HepG2 (cell line): ENCODE data around the gene CD300A. TPM values are rescaled to one million over a fixed set of nuclear protein-coding genes. Genes with fewer than 3 reads are reported as not detected.

Experiments
- ARNT2 ChIP-seq: sonication (generic); formaldehyde crosslinking; IDR thresholded peaks from 2 replicates; pipeline ENCODE4 v1.8.0; 2022; ENCODE audit warnings: mild to moderate bottlenecking, low read depth, missing genetic modification reagents, moderate library complexity
- GMEB1 ChIP-seq: sonication (generic); formaldehyde crosslinking; IDR thresholded peaks from 2 replicates; pipeline ENCODE4 v1.5.1; 2020; ENCODE audit warnings: missing genetic modification reagents, mild to moderate bottlenecking, borderline replicate concordance
- HDAC2 ChIP-seq: sonication (generic); formaldehyde crosslinking; IDR thresholded peaks from 2 replicates; pipeline ENCODE4 v1.4.0; 2020; ENCODE audit warnings: missing genetic modification reagents
- HDAC6 ChIP-seq: fragments of 200-600 bp; sonication (generic); IDR thresholded peaks from 2 replicates; pipeline ENCODE4 v1.7.0; 2017; ENCODE audit warnings: mild to moderate bottlenecking, antibody characterized with exemption, low read length, low read depth
- KDM5B ChIP-seq: sonication (generic); formaldehyde crosslinking; IDR thresholded peaks from 2 replicates; pipeline ENCODE4 v1.4.0; 2020; ENCODE audit warnings: missing genetic modification reagents, mild to moderate bottlenecking, borderline replicate concordance
- KLF12 ChIP-seq: sonication (generic); formaldehyde crosslinking; IDR thresholded peaks from 2 replicates; pipeline ENCODE4 v1.4.0; 2020; ENCODE audit warnings: missing genetic modification reagents, borderline replicate concordance
- KLF13 ChIP-seq: sonication (generic); formaldehyde crosslinking; IDR thresholded peaks from 2 replicates; pipeline ENCODE4 v1.4.0; 2020; ENCODE audit warnings: mild to moderate bottlenecking, missing genetic modification reagents
- MEF2D ChIP-seq: sonication (generic); formaldehyde crosslinking; IDR thresholded peaks from 2 replicates; pipeline ENCODE4 v1.5.1; 2020; ENCODE audit warnings: mild to moderate bottlenecking, missing genetic modification reagents
- MIER3 ChIP-seq: IDR thresholded peaks from 2 replicates; pipeline ENCODE4 v1.6.1; 2016; ENCODE audit warnings: missing compliant biosample characterization, borderline replicate concordance
- NPAS2 ChIP-seq: sonication (generic); formaldehyde crosslinking; IDR thresholded peaks from 2 replicates; pipeline ENCODE4 v1.8.0; 2022; ENCODE audit warnings: mild to moderate bottlenecking, missing genetic modification reagents, borderline replicate concordance
- SNAPC5 ChIP-seq: sonication (generic); formaldehyde crosslinking; IDR thresholded peaks from 2 replicates; pipeline ENCODE4 v1.8.1; 2023; ENCODE audit warnings: mild to moderate bottlenecking, missing genetic modification reagents, borderline replicate concordance
- SP4 ChIP-seq: sonication (generic); formaldehyde crosslinking; IDR thresholded peaks from 2 replicates; pipeline ENCODE4 v1.8.1; 2023; ENCODE audit warnings: mild to moderate bottlenecking, missing genetic modification reagents
- ZBTB34 ChIP-seq: sonication (generic); formaldehyde crosslinking; IDR thresholded peaks from 2 replicates; pipeline ENCODE4 v1.8.0; 2022; ENCODE audit warnings: mild to moderate bottlenecking, missing genetic modification reagents
- ZC3H13 ChIP-seq: sonication (generic); formaldehyde crosslinking; IDR thresholded peaks from 2 replicates; pipeline ENCODE4 v1.8.1; 2023; ENCODE audit warnings: mild to moderate bottlenecking, missing genetic modification reagents, moderate library complexity
- ZHX1 ChIP-seq: sonication (generic); formaldehyde crosslinking; IDR thresholded peaks from 2 replicates; pipeline ENCODE4 v1.8.1; 2022; ENCODE audit warnings: low read depth, mild to moderate bottlenecking, missing genetic modification reagents
- ZNF121 ChIP-seq: sonication (generic); formaldehyde crosslinking; IDR thresholded peaks from 2 replicates; pipeline ENCODE4 v1.5.0; 2020; ENCODE audit warnings: mild to moderate bottlenecking, missing genetic modification reagents
- ZNF17 ChIP-seq: sonication (generic); formaldehyde crosslinking; IDR thresholded peaks from 2 replicates; pipeline ENCODE4 v1.5.0; 2020; ENCODE audit warnings: mild to moderate bottlenecking, missing genetic modification reagents
- polyA plus RNA-seq, 8 experiments: library from polyadenylated mRNA; depleted of rRNA in 3 of 8; stranded (reverse) in 7 of 8; unstranded in 1 of 8; fragments of >200 nt; fragmentation: Illumina TruSeq in 4 of 8; extraction: Trizol in 4 of 8; gene quantifications; 2 replicates each; pipeline versions ENCODE4 v1.2.1 to v1.2.3, GENCODE V29; 2011 to 2016; ENCODE audit warnings: low read depth in 4 of 8, missing spikeins in 1 of 8, mixed read lengths in 1 of 8; ENCODE audit not compliant: insufficient read depth in 1 of 8
- total RNA-seq, 5 experiments: library from RNA; depleted of rRNA; stranded (reverse); fragments of >200 nt; fragmentation: Illumina TruSeq; extraction: Trizol; gene quantifications; 2 replicates each; pipeline ENCODE4 v1.2.3, GENCODE V29; 2016; ENCODE audit warnings: low read depth in 1 of 5
- TF ChIP-seq, protein P1 (sequence below): sonication (generic); formaldehyde crosslinking; IDR thresholded peaks from 2 replicates; pipeline ENCODE4 v1.5.1; 2020; ENCODE audit warnings: missing genetic modification reagents, mild to moderate bottlenecking, borderline replicate concordance
- TF ChIP-seq, protein P2 (sequence below): sonication (generic); formaldehyde crosslinking; IDR thresholded peaks from 2 replicates; pipeline ENCODE4 v1.9.0; 2021; ENCODE audit warnings: missing genetic modification reagents, borderline replicate concordance

Gene CD300A
- total and polyA plus RNA-seq, 2 of the 13 experiments (the other 11 are each of a cell fraction or from before 2014, with no cell fraction given), result not detected

GRCh38 chr17:74427048-74427762 is 39.2 kb upstream of the CD300A start (continued):
- TF ChIP-seq ZHX1 (CRISPR knock-in tag) (peak; percentile 65; the same call in 1 of the 2 replicates), MEF2D (peak; percentile 80), KLF13 (no peak), SP4 (peak; percentile 28; the same call in 1 of the 2 replicates), GMEB1 (peak; percentile 77), KLF12 (no peak; the same call in none of the 2 replicates), HDAC2 (peak; percentile 81), HDAC6 (no peak), ARNT2 (CRISPR knock-in tag) (no peak; the same call in 1 of the 2 replicates), ZBTB34 (CRISPR knock-in tag) (no peak), ZC3H13 (peak; percentile 83; the same call in 1 of the 2 replicates), NPAS2 (CRISPR knock-in tag) (0 out of 2 replicates have a peak, but pooled peaks have one; percentile 54), KDM5B (peak; percentile 61), ZNF17 (CRISPR knock-in tag) (no peak), MIER3 (CRISPR knock-in tag) (peak; percentile 88; the same call in 1 of the 2 replicates), ZNF121 (no peak; the same call in 1 of the 2 replicates), SNAPC5 (CRISPR knock-in tag) (no peak)
- TF ChIP-seq, protein P1, sequence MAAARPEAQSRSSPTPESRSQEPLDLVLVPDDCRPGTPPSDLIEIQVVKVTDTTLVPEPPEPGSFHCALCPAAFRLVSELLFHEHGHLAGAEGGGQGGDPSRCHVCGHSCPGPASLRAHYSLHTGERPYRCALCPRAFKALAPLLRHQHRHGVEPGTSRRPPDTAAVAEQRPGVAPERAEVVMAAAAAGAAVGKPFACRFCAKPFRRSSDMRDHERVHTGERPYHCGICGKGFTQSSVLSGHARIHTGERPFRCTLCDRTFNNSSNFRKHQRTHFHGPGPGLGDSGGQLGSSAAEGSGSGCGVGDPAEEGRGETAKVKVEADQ, result peak; percentile 89; the same call in 1 of the 2 replicates
- TF ChIP-seq, protein P2, sequence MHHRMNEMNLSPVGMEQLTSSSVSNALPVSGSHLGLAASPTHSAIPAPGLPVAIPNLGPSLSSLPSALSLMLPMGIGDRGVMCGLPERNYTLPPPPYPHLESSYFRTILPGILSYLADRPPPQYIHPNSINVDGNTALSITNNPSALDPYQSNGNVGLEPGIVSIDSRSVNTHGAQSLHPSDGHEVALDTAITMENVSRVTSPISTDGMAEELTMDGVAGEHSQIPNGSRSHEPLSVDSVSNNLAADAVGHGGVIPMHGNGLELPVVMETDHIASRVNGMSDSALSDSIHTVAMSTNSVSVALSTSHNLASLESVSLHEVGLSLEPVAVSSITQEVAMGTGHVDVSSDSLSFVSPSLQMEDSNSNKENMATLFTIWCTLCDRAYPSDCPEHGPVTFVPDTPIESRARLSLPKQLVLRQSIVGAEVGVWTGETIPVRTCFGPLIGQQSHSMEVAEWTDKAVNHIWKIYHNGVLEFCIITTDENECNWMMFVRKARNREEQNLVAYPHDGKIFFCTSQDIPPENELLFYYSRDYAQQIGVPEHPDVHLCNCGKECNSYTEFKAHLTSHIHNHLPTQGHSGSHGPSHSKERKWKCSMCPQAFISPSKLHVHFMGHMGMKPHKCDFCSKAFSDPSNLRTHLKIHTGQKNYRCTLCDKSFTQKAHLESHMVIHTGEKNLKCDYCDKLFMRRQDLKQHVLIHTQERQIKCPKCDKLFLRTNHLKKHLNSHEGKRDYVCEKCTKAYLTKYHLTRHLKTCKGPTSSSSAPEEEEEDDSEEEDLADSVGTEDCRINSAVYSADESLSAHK, result no peak; the same call in 1 of the 2 replicates
